ENCODE measurements around the gene LEPROT.

The LEPROT gene

GRCh38 chr1:65432918-65433317 lies 12.4 kb downstream of the LEPROT start:
- Histone ChIP-seq H3K9me2 (replicated peaks; ENCODE audit: control insufficient read depth, low read length) (no peaks in the 10 kb centered on the region), H3K27ac (ENCODE audit: low read depth, low read length) (no peak overlapping the region), H4K20me1 (ENCODE audit: control insufficient read depth, insufficient read depth, low read depth, low read length) (no peaks in the 10 kb centered on the region), H3K4me3 (ENCODE audit: low read length) (no peak overlapping the region), H3K9me3 (ENCODE audit: control insufficient read depth, insufficient read depth, low read length) (no peaks in the 10 kb centered on the region), H3K79me2 (ENCODE audit: control insufficient read depth, low read length) (no peaks in the 10 kb centered on the region), H3K27me3 (ENCODE audit: control insufficient read depth, low read length) (no peaks in the 10 kb centered on the region), H3K4me1 (ENCODE audit: control insufficient read depth, low read length) (no peaks in the 10 kb centered on the region), H3F3A (ENCODE audit: control insufficient read depth, insufficient read depth) (0 out of 2 replicates have a peak, but pooled peaks cover 2% of the 10 kb centered on the region), H3K36me3 (ENCODE audit: control insufficient read depth, low read length) (peaks cover 26% of the 10 kb centered on the region), H3K4me2 (ENCODE audit: low read length) (no peak overlapping the region)
- TF ChIP-seq CTCF (IDR thresholded peaks at IDR 0.05; ENCODE audit: low read depth, low read length, poor library complexity, severe bottlenecking), result no peak
- TF ChIP-seq EZH2phosphoT487 (IDR thresholded peaks at IDR 0.05; ENCODE audit: borderline replicate concordance, low read length), result no peak

- no peak overlapping the region for H3K27ac ChIP-seq (ENCODE audit: low read depth, low read length)
- H3K4me2 ChIP-seq (ENCODE audit: low read length), result no peak overlapping the region
- no peaks in the 10 kb centered on the region for H3K9me2 ChIP-seq (replicated peaks; ENCODE audit: control insufficient read depth, low read length)
- no peaks in the 10 kb centered on the region for H4K20me1 ChIP-seq (ENCODE audit: control insufficient read depth, insufficient read depth, low read depth, low read length)
- 0 out of 2 replicates have a peak, but pooled peaks cover 2% of the 10 kb centered on the region for H3F3A ChIP-seq (ENCODE audit: control insufficient read depth, insufficient read depth)
- TF ChIP-seq EZH2phosphoT487 (IDR thresholded peaks at IDR 0.05; ENCODE audit: borderline replicate concordance, low read length) (no peak), CTCF (IDR thresholded peaks at IDR 0.05; ENCODE audit: low read depth, low read length, poor library complexity, severe bottlenecking) (peak; percentile 22)
- no peaks in the 10 kb centered on the region for H3K4me1 ChIP-seq (ENCODE audit: control insufficient read depth, low read length)
- H3K79me2 ChIP-seq (ENCODE audit: control insufficient read depth, low read length), result no peaks in the 10 kb centered on the region
- no peaks in the 10 kb centered on the region for H3K27me3 ChIP-seq (ENCODE audit: control insufficient read depth, low read length)
- H3K9me3 ChIP-seq (ENCODE audit: control insufficient read depth, insufficient read depth, low read length), result no peaks in the 10 kb centered on the region
- no peak overlapping the region for H3K4me3 ChIP-seq (ENCODE audit: low read length)
- H3K36me3 ChIP-seq (ENCODE audit: control insufficient read depth, low read length), result peaks cover 26% of the 10 kb centered on the region
Observed at GRCh38 chr1:65434255-65434654, 13.8 kb downstream of the LEPROT start.

- Histone ChIP-seq H3K36me3 (ENCODE audit: control insufficient read depth, low read length) (peaks cover 25% of the 10 kb centered on the region), H3K27me3 (ENCODE audit: control insufficient read depth, low read length) (no peaks in the 10 kb centered on the region)
Observed at GRCh38 chr1:65434760-65435159, 14.3 kb downstream of the LEPROT start.

More at GRCh38 chr1:65434760-65435159, 14.3 kb downstream of the LEPROT start:
- 0 out of 2 replicates have a peak, but pooled peaks cover 2% of the 10 kb centered on the region for H3F3A ChIP-seq (ENCODE audit: control insufficient read depth, insufficient read depth)
- no peaks in the 10 kb centered on the region for H4K20me1 ChIP-seq (ENCODE audit: control insufficient read depth, insufficient read depth, low read depth, low read length)
- H3K4me2 ChIP-seq (ENCODE audit: low read length), result no peak overlapping the region
- no peaks in the 10 kb centered on the region for H3K9me2 ChIP-seq (replicated peaks; ENCODE audit: control insufficient read depth, low read length)
- H3K4me1 ChIP-seq (ENCODE audit: control insufficient read depth, low read length), result no peaks in the 10 kb centered on the region
- no peak for TF ChIP-seq EZH2phosphoT487 (IDR thresholded peaks at IDR 0.05; ENCODE audit: borderline replicate concordance, low read length)
- TF ChIP-seq CTCF (IDR thresholded peaks at IDR 0.05; ENCODE audit: low read depth, low read length, poor library complexity, severe bottlenecking), result no peak
- no peak overlapping the region for H3K4me3 ChIP-seq (ENCODE audit: low read length)
- no peak overlapping the region for H3K27ac ChIP-seq (ENCODE audit: low read depth, low read length)
- no peaks in the 10 kb centered on the region for H3K79me2 ChIP-seq (ENCODE audit: control insufficient read depth, low read length)
- H3K9me3 ChIP-seq (ENCODE audit: control insufficient read depth, insufficient read depth, low read length), result no peaks in the 10 kb centered on the region

Measured in DOHH2 (cell line).